Effector CD4-positive, alpha-beta T cell (primary cell): ENCODE data around the gene KIF17.

Experiments used
- DNase-seq: peaks from one replicate; pipeline ENCODE4 v3.0.0-alpha.2; 2020

KIF17 gene

DNA sequence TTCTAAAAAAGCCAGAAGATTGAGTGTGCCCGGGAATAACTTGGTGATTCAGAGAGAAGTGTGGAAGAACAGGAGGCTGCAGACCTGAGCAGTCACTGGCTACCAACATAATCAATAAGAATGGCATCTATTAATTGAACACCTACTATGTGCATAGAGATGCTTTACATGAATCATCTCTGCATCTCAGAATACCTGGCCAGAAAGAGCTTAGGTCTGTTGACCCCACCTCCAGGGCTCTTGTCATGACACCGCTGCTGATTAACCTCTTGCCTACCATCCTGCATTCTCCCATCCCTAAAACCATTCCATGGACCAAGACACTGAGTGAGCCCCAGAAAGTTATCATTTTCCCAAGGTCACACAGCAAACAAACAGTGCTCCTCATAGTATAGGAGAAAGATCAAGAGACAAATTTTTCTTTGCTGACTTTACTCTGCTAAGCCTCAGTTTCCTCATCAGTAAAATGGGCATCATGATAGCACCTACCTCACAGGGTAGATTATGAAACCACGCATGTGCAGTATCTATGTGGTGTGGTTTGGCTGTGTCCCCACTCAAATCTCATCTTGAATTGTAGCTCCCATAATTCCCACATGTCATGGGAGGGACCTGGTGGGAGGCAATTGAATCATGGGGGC is 100.8 kb downstream of the KIF17 start:
- no peak for DNase-seq

DNA sequence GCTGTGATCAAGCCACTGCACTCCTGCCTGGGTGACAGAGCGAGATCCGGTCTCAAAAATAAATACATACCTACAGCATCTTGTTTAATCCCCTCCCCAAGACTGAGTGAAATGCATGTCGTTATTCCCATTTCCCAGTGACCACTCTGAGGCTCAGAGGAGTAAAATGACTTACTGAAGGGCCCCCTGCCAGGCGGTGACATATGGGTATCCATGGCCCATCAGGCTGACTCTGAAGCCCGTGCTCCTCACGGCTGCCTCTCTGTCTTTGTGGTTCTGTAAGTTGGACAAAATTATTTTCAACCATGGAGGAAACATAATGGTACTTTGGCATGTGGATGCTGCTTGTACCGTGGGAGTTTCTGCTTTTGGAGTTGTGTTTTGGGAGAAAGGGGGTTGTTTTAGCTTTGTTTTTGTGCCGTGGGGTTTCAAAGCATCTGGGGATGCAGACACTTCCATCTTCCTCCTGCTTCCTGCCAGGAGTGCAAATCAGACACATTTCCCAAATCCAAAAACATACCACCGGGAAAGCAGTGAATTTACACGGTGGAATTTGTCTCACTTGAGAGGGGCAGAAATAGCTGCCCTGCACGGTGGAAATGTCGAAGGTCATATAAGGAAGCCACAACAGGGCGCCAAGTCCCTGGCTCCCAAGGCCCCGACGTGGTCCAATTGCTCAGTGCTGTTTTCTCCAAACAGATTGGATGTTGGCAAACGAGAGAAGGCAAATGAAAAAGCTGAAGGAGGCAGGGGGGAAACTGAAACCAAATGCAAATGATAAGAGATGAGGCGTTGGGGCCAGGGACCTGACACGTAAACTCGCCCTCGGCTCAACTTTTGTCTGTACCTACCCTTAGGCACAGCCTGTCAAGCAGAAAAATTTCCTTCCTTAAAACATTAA is 101.6 kb downstream of the KIF17 start:
- DNase-seq = no peak

DNA sequence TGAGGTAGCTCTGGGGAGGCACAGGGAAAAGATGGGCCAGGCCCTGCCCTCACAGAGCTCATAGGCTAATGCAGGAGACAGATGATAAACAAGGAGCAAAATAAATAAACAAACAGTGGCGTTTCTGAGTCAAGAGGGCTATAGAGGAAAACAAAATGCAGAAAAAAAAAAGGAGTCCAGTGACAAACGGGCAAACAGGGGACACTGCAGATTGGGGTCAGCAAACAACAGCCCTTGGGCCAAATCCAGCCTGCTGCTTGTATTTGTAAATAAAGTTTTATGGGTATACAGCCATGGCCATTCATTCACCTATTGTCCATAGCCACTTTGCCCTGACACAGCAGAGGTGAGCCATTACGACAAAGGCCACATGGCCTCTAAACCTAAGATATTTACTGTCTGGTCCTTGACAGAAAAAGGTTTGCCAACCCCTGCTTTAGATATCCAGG is 103.7 kb downstream of the KIF17 start:
- DNase-seq = no peak
